GM12878 (cell line): ENCODE measurements around the gene UTP20. TPM values are rescaled to one million over a fixed set of nuclear protein-coding genes. Genes with fewer than 3 reads are reported as not detected.

Source experiments
- ATAC-seq: fragments of 200-7000 bp; cut with Tn5 transposase; 3 replicates; pipeline ENCODE4 v1.9.1; 2020; ENCODE audit warnings: mild to moderate bottlenecking, moderate library complexity
- BruUV-seq: library from RNA; stranded (reverse); fragments of 400-500 nt; replicated peaks from 2 replicates; lab custom pipeline; 2021; lab: Mats Ljungman, UMichigan
- CTCF ChIA-PET: fragments of 300-600 bp; sonication (Branson Sonifier 250); formaldehyde crosslinking; extraction: SDS; loops from one replicate; lab custom pipeline; 2021; ENCODE audit warnings: inconsistent platforms; lab: Yijun Ruan, JAX
- POLR2A ChIA-PET: fragments of 350-600 bp; formaldehyde crosslinking; extraction: SDS; loops from one replicate; lab custom pipeline; 2021; ENCODE audit warnings: inconsistent platforms; lab: Charles Lee
- RAD21 ChIA-PET: fragments of 300-600 bp; sonication (Branson Sonifier 250); formaldehyde crosslinking; loops from one replicate; lab custom pipeline; 2023; ENCODE audit warnings: antibody characterized with exemption; ENCODE audit not compliant: unreplicated experiment; lab: Charles Lee
- SMC1A ChIA-PET: fragments of 300-600 bp; sonication (Branson Sonifier 250); formaldehyde crosslinking; loops from one replicate; lab custom pipeline; 2023; ENCODE audit not compliant: unreplicated experiment, uncharacterized antibody; lab: Charles Lee
- DNase-seq: peaks from one replicate; pipeline ENCODE4 v3.0.0-alpha.2; 2011; ENCODE audit warnings: low read depth, low spot score
- FAIRE-seq: peaks from 3 replicates; lab custom pipeline; 2011; peaks lifted over from hg19 to GRCh38; lab: Jason Lieb, UNC
- H2AFZ ChIP-seq: 2 replicates; pipeline ENCODE4 v1.6.0; 2011; ENCODE audit warnings: low read depth, low read length, control low read depth; ENCODE audit not compliant: control insufficient read depth
- H3K27ac ChIP-seq: 2 replicates; pipeline ENCODE4 v1.5.1; 2011; ENCODE audit warnings: control low read depth; ENCODE audit not compliant: control insufficient read depth, insufficient read depth
- H3K27me3 ChIP-seq, 2 experiments: replicated peaks in 1 of 2; 2 replicates each; pipeline versions ENCODE4 v1.6.0 to v1.6.1; 2011; ENCODE audit warnings: low read length in 1 of 2; ENCODE audit not compliant: control insufficient read depth in 2 of 2, insufficient read depth in 2 of 2
- H3K36me3 ChIP-seq, 2 experiments: 2 replicates each; pipeline ENCODE4 v1.5.1; 2011; ENCODE audit warnings: low read length in 1 of 2; ENCODE audit not compliant: control insufficient read depth in 2 of 2, insufficient read depth in 2 of 2
- H3K4me1 ChIP-seq: 2 replicates; pipeline ENCODE4 v1.6.1; 2011; ENCODE audit warnings: mild to moderate bottlenecking, low read length, moderate library complexity, mixed read lengths; ENCODE audit not compliant: control insufficient read depth, insufficient read depth
- H3K4me2 ChIP-seq: 2 replicates; pipeline ENCODE4 v1.6.0; 2011; ENCODE audit warnings: control low read depth; ENCODE audit not compliant: control insufficient read depth, insufficient read depth
- H3K4me3 ChIP-seq: fragments of 200-600 bp; sonication (generic); 2 replicates; pipeline ENCODE4 v1.5.1; 2016
- H3K79me2 ChIP-seq: 2 replicates; pipeline ENCODE4 v1.6.0; 2011; ENCODE audit warnings: low read length; ENCODE audit not compliant: control insufficient read depth, insufficient read depth
- H3K9ac ChIP-seq: 2 replicates; pipeline ENCODE4 v1.8.0; 2011; ENCODE audit warnings: low read length, control low read depth, mixed read lengths; ENCODE audit not compliant: control insufficient read depth, insufficient read depth
- H3K9me3 ChIP-seq: replicated peaks from 3 replicates; pipeline ENCODE4 v1.5.1; 2011; ENCODE audit warnings: mild to moderate bottlenecking, low read length; ENCODE audit not compliant: control insufficient read depth, insufficient read depth
- H4K20me1 ChIP-seq: 2 replicates; pipeline ENCODE4 v1.6.0; 2011; ENCODE audit not compliant: control insufficient read depth, insufficient read depth
- E2F8 ChIP-seq: fragments of 450-650 bp; IDR thresholded peaks from 2 replicates; pipeline ENCODE4 v1.6.1; 2018; ENCODE audit warnings: mild to moderate bottlenecking, low read depth, moderate library complexity; ENCODE audit not compliant: partially characterized antibody
- IKZF1 ChIP-seq: fragments of 450-650 bp; conservative IDR thresholded peaks from 2 replicates; pipeline ENCODE4 v1.6.1; 2017; ENCODE audit warnings: antibody characterized with exemption, mild to moderate bottlenecking
- MTA3 ChIP-seq: IDR thresholded peaks from 2 replicates; pipeline ENCODE4 v1.6.1; 2012; ENCODE audit warnings: low read length, inconsistent platforms, borderline replicate concordance
- PML ChIP-seq: IDR thresholded peaks from 2 replicates; pipeline ENCODE4 v1.6.1; 2012; ENCODE audit warnings: low read length, inconsistent platforms
- RELA ChIP-seq: fragments of 450-650 bp; IDR thresholded peaks from 2 replicates; pipeline ENCODE4 v1.8.0; 2014; ENCODE audit warnings: borderline replicate concordance; ENCODE audit not compliant: partially characterized antibody
- REST ChIP-seq: IDR thresholded peaks from 2 replicates; pipeline ENCODE4 v1.6.1; 2012; ENCODE audit warnings: mild to moderate bottlenecking, low read depth, low read length
- SIN3A ChIP-seq: IDR thresholded peaks from 2 replicates; pipeline ENCODE4 v1.6.1; 2012; ENCODE audit warnings: low read depth, low read length, improper control_type of control experiment
- SKIL ChIP-seq: fragments of 450-650 bp; IDR thresholded peaks from 2 replicates; pipeline ENCODE4 v1.6.1; 2017; ENCODE audit warnings: mild to moderate bottlenecking, low read depth, inconsistent platforms; ENCODE audit not compliant: poor library complexity, severe bottlenecking
- SREBF2 ChIP-seq: IDR thresholded peaks from 2 replicates; pipeline ENCODE4 v1.6.1; 2012; ENCODE audit warnings: mild to moderate bottlenecking, low read length
- TCF7 ChIP-seq: IDR thresholded peaks from 2 replicates; pipeline ENCODE4 v1.6.1; 2014; ENCODE audit warnings: antibody characterized with exemption, borderline replicate concordance
- WGBS: methylation state at CpG from one replicate; pipeline ENCODE4 v1.1.6; 2016; ENCODE audit warnings: low lambda C conversion rate; ENCODE audit not compliant: insufficient replicate concordance, insufficient coverage; ENCODE audit errors: missing lambda C conversion rate; 5-methylcytosine and 5-hydroxymethylcytosine counted together
- in situ Hi-C: fragments of 300-500 bp; cut with MboI; formaldehyde crosslinking; loops from 9 replicates; pipeline ENCODE4 v1.14.3; 2018; ENCODE audit warnings: mixed read lengths
- intact Hi-C: fragments of 100-400 bp; cut with micrococcal nuclease; formaldehyde crosslinking; loops from one replicate; pipeline ENCODE4 v1.14.2; 2022; ENCODE audit not compliant: unreplicated experiment
- polyA plus RNA-seq, 11 experiments: library from polyadenylated mRNA; depleted of rRNA in 4 of 11; unstranded in 6 of 11; stranded (reverse) in 5 of 11; fragments of >200 nt; fragmentation: Nextera tagmentation in 4 of 11; fragmentation: Illumina TruSeq in 1 of 11; extraction: Ambion mirVana in 4 of 11; extraction: Trizol in 1 of 11; gene quantifications; 1 replicate in 1 of 11; 2 replicates in 10 of 11; pipeline versions ENCODE4 v1.2.1 to v1.2.3, GENCODE V29; 2011 to 2016; ENCODE audit warnings: inconsistent platforms in 2 of 11, missing spikeins in 2 of 11, low read depth in 1 of 11
- total RNA-seq, 4 experiments: library from RNA; depleted of rRNA in 3 of 4; stranded (reverse); fragments of >200 nt in 3 of 4; fragmentation: Illumina TruSeq in 1 of 4; extraction: Trizol in 1 of 4; gene quantifications; 2 replicates each; pipeline versions ENCODE4 v1.2.1 to v1.2.3, GENCODE V29; 2013 to 2021

UTP20 gene
- total and polyA plus RNA-seq, 10 of the 15 experiments (the other 5 are each of a cell fraction or from before 2014, with no cell fraction given) = 3.6 to 25.6 (median 16.7) TPM

GRCh38 chr12:101257357-101257756, 22.5 kb upstream of the UTP20 start:
- H4K20me1 ChIP-seq = no peaks in the 10 kb centered on the region
- intact Hi-C loops = no loop called here
- no peaks in the 10 kb centered on the region for H3K9me3 ChIP-seq
- no peak for FAIRE-seq
- no peak overlapping the region for H3K9ac ChIP-seq
- H3K4me1 ChIP-seq = no peaks in the 10 kb centered on the region
- BruUV-seq = no TSS peak
- SMC1A ChIA-PET = no interaction called here
- POLR2A ChIA-PET = no interaction called here
- in situ Hi-C loops = no loop called here
- TF ChIP-seq REST (no peak), TCF7 (no peak)
- H3K4me2 ChIP-seq = no peak overlapping the region
- H3K27me3 ChIP-seq = no peaks in the 10 kb centered on the region
- no peak for ATAC-seq
- H3K79me2 ChIP-seq = no peaks in the 10 kb centered on the region
- RAD21 ChIA-PET = no interaction called here
- no peak overlapping the region for H2AFZ ChIP-seq
- no peak overlapping the region for H3K4me3 ChIP-seq
- no peaks in the 10 kb centered on the region for H3K36me3 ChIP-seq
- no peak overlapping the region for H3K27ac ChIP-seq
- DNase-seq = no peak
- CTCF ChIA-PET = no interaction called here
- WGBS = 23% methylated on average over 4 of the region's 4 CpGs

- CTCF ChIA-PET = interaction anchor here (1.7 kb wide), 1 partner anchor 13 kb away, joined by 3 read pairs; no protein-coding TSS in a partner anchor
- H2AFZ ChIP-seq = no peak overlapping the region
- DNase-seq = no peak
- no peaks in the 10 kb centered on the region for H3K27me3 ChIP-seq
- H3K4me3 ChIP-seq = no peak overlapping the region
- no peak for ATAC-seq
- no peak overlapping the region for H3K27ac ChIP-seq
- no peaks in the 10 kb centered on the region for H3K36me3 ChIP-seq
- H3K4me2 ChIP-seq = no peak overlapping the region
- intact Hi-C loops (no loop called here), in situ Hi-C loops (no loop called here)
- no peaks in the 10 kb centered on the region for H3K9me3 ChIP-seq
- FAIRE-seq = no peak
- SMC1A ChIA-PET = no interaction called here
- no peaks in the 10 kb centered on the region for H3K4me1 ChIP-seq
- RAD21 ChIA-PET = no interaction called here
- BruUV-seq = no TSS peak
- H3K9ac ChIP-seq = no peak overlapping the region
- POLR2A ChIA-PET = no interaction called here
- H3K79me2 ChIP-seq = no peaks in the 10 kb centered on the region
- no peaks in the 10 kb centered on the region for H4K20me1 ChIP-seq
- no peak for TF ChIP-seq SIN3A
- TF ChIP-seq SKIL = no peak
- TF ChIP-seq RELA = no peak
- no peak for TF ChIP-seq PML
- no peak for TF ChIP-seq MTA3
- no peak for TF ChIP-seq IKZF1
- no peak for TF ChIP-seq SREBF2
- no peak for TF ChIP-seq E2F8
These were observed 12.8 kb upstream of the UTP20 start for GRCh38 chr12:101267111-101267510.
